Measurements from ENCODE around the gene MYO9B. TPM values are rescaled to one million over a fixed set of nuclear protein-coding genes. Genes with fewer than 3 reads are reported as not detected.

The MYO9B gene
- total RNA-seq, 1 experiment from 2014 or later = 58.6 TPM

DNA sequence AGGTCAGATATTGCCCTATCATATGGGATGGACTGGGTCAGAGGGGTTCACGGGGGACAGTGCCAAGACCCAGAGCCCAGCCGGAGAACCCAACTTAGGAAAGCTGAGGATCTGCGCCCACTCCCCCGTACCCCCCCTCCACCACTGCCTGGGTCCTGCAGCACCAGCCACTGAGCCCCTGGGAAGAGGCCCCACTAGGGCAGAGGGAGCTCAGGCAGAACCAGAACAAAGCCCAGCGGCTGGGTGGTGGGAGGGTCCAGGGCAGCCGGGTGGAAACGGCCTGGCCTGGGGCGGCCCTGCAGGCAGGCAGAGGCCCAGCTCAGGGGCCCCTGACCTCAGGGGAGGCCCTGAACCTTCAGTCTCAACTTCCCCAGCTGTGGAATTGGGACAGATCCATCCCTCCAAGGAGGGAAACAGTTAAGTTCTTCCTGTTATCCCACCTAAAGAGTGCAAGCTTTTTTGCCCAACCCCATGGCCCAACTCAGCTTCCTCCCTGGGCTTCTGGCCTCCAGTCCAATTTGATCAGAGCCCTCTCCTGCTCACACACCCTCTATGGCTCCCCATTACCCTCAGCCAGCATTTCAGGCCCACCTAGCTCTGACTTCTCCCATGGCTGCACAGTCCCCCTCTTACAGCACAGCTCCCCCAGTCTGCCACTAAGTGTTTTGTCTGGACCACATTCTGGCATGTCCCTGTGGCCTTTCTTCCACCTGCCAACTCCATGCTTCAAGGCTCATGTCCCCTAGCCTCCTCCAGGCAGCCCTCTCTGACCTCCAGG, 167.0 kb downstream of the MYO9B start:
- Histone ChIP-seq H2BK120ac (ENCODE audit: low read depth, low read length, poor library complexity, severe bottlenecking) (no peak overlapping the region), H3K79me2 (ENCODE audit: insufficient read depth, low read length) (peaks cover 26% of the 10 kb centered on the region; the same call in 1 of the 2 replicates), H2BK5ac (ENCODE audit: insufficient read length, low read length) (no peak overlapping the region), H3K27me3 (ENCODE audit: insufficient read depth, low read length) (no peaks in the 10 kb centered on the region), H3K9me3 (ENCODE audit: control insufficient read depth, low read depth, low read length) (no peaks in the 10 kb centered on the region), H4K91ac (ENCODE audit: insufficient read length, low read depth, low read length) (no peak overlapping the region), H4K20me1 (ENCODE audit: control insufficient read depth, insufficient read depth, insufficient read length) (no peaks in the 10 kb centered on the region), H2BK15ac (ENCODE audit: low read depth, low read length) (no peak overlapping the region), H3K4me2 (ENCODE audit: insufficient read depth, insufficient read length, low read length) (peak overlapping the region; percentile 63), H3K9ac (ENCODE audit: extremely low read depth, insufficient read length, low read length) (no peak overlapping the region), H2BK12ac (ENCODE audit: insufficient read length, low read depth, low read length) (no peak overlapping the region), H3K27ac (ENCODE audit: insufficient read length, low read depth, low read length) (no peak overlapping the region), H2AK5ac (ENCODE audit: insufficient read length, low read length) (no peak overlapping the region), H3K4ac (ENCODE audit: low read depth, low read length) (no peak overlapping the region), H4K5ac (ENCODE audit: insufficient read length, low read depth, low read length) (no peak overlapping the region), H3K56ac (ENCODE audit: insufficient read length, low read depth, low read length) (no peak overlapping the region), H3K79me1 (ENCODE audit: insufficient read depth, low read depth, low read length, poor library complexity, severe bottlenecking) (peaks cover 3% of the 10 kb centered on the region), H2BK20ac (ENCODE audit: low read depth, low read length, poor library complexity, severe bottlenecking) (no peak overlapping the region), H3K14ac (ENCODE audit: insufficient read depth, low read length) (no peak overlapping the region; the same call in 1 of the 2 replicates), H3K23me2 (ENCODE audit: insufficient read length, low read depth, low read length, poor library complexity, severe bottlenecking) (peaks cover 17% of the 10 kb centered on the region), H3K4me1 (ENCODE audit: insufficient read depth, low read length) (peaks cover 2% of the 10 kb centered on the region; the same call in 1 of the 2 replicates), H3K18ac (ENCODE audit: insufficient read length, low read depth, low read length) (no peak overlapping the region), H3K23ac (ENCODE audit: insufficient read length, low read depth, low read length) (no peak overlapping the region), H4K8ac (replicated peaks; ENCODE audit: insufficient read length, low read depth, low read length) (no peak overlapping the region), H2AFZ (ENCODE audit: low read length) (no peak overlapping the region), H3T11ph (ENCODE audit: low read length) (no peak overlapping the region)
- DNase-seq = no peak
- TF ChIP-seq, protein P1, sequence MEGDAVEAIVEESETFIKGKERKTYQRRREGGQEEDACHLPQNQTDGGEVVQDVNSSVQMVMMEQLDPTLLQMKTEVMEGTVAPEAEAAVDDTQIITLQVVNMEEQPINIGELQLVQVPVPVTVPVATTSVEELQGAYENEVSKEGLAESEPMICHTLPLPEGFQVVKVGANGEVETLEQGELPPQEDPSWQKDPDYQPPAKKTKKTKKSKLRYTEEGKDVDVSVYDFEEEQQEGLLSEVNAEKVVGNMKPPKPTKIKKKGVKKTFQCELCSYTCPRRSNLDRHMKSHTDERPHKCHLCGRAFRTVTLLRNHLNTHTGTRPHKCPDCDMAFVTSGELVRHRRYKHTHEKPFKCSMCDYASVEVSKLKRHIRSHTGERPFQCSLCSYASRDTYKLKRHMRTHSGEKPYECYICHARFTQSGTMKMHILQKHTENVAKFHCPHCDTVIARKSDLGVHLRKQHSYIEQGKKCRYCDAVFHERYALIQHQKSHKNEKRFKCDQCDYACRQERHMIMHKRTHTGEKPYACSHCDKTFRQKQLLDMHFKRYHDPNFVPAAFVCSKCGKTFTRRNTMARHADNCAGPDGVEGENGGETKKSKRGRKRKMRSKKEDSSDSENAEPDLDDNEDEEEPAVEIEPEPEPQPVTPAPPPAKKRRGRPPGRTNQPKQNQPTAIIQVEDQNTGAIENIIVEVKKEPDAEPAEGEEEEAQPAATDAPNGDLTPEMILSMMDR (conservative IDR thresholded peaks at IDR 0.05) = no peak
- Mint-ChIP-seq H3K4me3 (peak overlapping the region; percentile 91 to 95), H3K4me1 (peaks cover 31 to 35% of the 10 kb centered on the region in 2 experiments), H3K36me3 (ENCODE audit: insufficient read depth in 1 of 3, low read depth in 3 of 3) (peaks cover 4 to 35% (median 30%) of the 10 kb centered on the region in 3 experiments), H3K27me3 (ENCODE audit: low read depth) (peaks cover 2% of the 10 kb centered on the region; the same call in 1 of the 2 replicates), H3K9me3 (peaks cover 0 to 3% of the 10 kb centered on the region in 2 experiments; a peak in 1 of 5 replicates), H3K27ac (peak overlapping the region; percentile 81 to 97 (median 89); a peak in 5 of 7 replicates)
- no CpG with 5 or more reads among the region's 8 CpGs for WGBS (ENCODE audit: extremely low coverage, insufficient read length, low lambda C conversion rate)
